Ovary (tissue), 9 donors: ENCODE measurements around the gene MROH2A. TPM values are rescaled to one million over a fixed set of nuclear protein-coding genes. Genes with fewer than 3 reads are reported as not detected.

Source experiments
- DNase-seq, 5 donors: peaks; one replicate each; pipeline ENCODE4 v3.0.0-alpha.2; 2019 to 2020
- H3K27ac ChIP-seq, 2 donors: fragments of 200-600 bp; one replicate each; pipeline versions ENCODE4 v1.5.1 to v1.8.0; 2019 to 2022
- H3K27me3 ChIP-seq: fragments of 200-600 bp; one replicate; pipeline ENCODE4 v1.8.0; 2022
- H3K36me3 ChIP-seq: fragments of 200-600 bp; sonication (generic); one replicate; pipeline ENCODE4 v1.5.1; 2019
- H3K4me1 ChIP-seq: one replicate; pipeline ENCODE4 v1.8.1; 2013; ENCODE audit warnings: mild to moderate bottlenecking, moderate library complexity; ENCODE audit not compliant: insufficient read depth
- H3K4me3 ChIP-seq: fragments of 200-600 bp; sonication (generic); one replicate; pipeline ENCODE4 v1.5.1; 2017
- H3K9me3 ChIP-seq, 2 donors: fragments of 200-600 bp in 1 of 2; sonication (generic) in 1 of 2; one replicate each; pipeline versions ENCODE4 v1.5.1 to v1.8.1; 2013 to 2019; ENCODE audit warnings: mild to moderate bottlenecking in 1 of 2, moderate library complexity in 1 of 2
- EP300 ChIP-seq: sonication (generic); formaldehyde crosslinking; IDR thresholded peaks from one replicate; pipeline ENCODE4 v1.6.1; 2017; ENCODE audit warnings: antibody characterized with exemption
- POLR2A ChIP-seq: fragments of 450-650 bp; IDR thresholded peaks from one replicate; pipeline ENCODE4 v1.6.1; 2017; ENCODE audit warnings: antibody characterized with exemption, mild to moderate bottlenecking, moderate library complexity
- WGBS, 3 donors: extraction: QIAGEN DNeasy Blood & Tissue Kit in 1 of 3; methylation state at CpG; one replicate each; pipeline versions ENCODE4 v1.1.5 to v1.1.7; 2013 to 2017; 5-methylcytosine and 5-hydroxymethylcytosine counted together
- intact Hi-C, 4 donors: fragments of 100-400 bp; cut with DNase I; formaldehyde crosslinking; loops; one replicate each; pipeline versions ENCODE4 v1.11.0 to v1.15.1; 2022 to 2023
- polyA plus RNA-seq, 2 donors: library from polyadenylated mRNA; stranded (reverse); fragments of 200-250 nt in 1 of 2; fragments of 350-450 nt in 1 of 2; fragmentation: Illumina TruSeq in 1 of 2; extraction: RNeasy Lipid Tissue Mini Kit (QIAGEN cat#74804) in 1 of 2; gene quantifications; one replicate each; pipeline ENCODE4 v1.2.3, GENCODE V29; 2013 to 2014
- total RNA-seq, 7 donors: library from RNA; depleted of rRNA in 2 of 7; stranded (reverse); fragments of >200 nt in 2 of 7; fragmentation: NEBNext Ultra II Directional in 3 of 7; extraction: Animal tissue kit (Norgen Biotek cat#: 25700) in 3 of 7; gene quantifications; one replicate each; pipeline versions ENCODE4 v1.1.0 to v1.2.4, GENCODE V29; 2016 to 2023
- TF ChIP-seq, protein P1 (sequence below), 3 donors: fragments of 450-650 bp in 2 of 3; fragments of 200-600 bp in 1 of 3; IDR thresholded peaks; one replicate each; pipeline versions ENCODE4 v1.5.1 to v1.8.0; 2016 to 2022; ENCODE audit warnings: antibody characterized with exemption in 3 of 3, mild to moderate bottlenecking in 1 of 3
- donor health status: DM: no; HTN: no; CAD: no; lungs with moderate emphysema.
- donor health status: DM: no; HTN: no; CAD: no.
- donor health status: Bipolar disorder and iron deficiency.
- donor health status: DM: yes; HTN: yes; CAD: no.
- donor health status: DM: no; HTN: no; CAD: no.
- donor health status: DM: yes; HTN: yes; CAD: no.

The MROH2A gene
- total and polyA plus RNA-seq, 9 donors: not detected

DNA sequence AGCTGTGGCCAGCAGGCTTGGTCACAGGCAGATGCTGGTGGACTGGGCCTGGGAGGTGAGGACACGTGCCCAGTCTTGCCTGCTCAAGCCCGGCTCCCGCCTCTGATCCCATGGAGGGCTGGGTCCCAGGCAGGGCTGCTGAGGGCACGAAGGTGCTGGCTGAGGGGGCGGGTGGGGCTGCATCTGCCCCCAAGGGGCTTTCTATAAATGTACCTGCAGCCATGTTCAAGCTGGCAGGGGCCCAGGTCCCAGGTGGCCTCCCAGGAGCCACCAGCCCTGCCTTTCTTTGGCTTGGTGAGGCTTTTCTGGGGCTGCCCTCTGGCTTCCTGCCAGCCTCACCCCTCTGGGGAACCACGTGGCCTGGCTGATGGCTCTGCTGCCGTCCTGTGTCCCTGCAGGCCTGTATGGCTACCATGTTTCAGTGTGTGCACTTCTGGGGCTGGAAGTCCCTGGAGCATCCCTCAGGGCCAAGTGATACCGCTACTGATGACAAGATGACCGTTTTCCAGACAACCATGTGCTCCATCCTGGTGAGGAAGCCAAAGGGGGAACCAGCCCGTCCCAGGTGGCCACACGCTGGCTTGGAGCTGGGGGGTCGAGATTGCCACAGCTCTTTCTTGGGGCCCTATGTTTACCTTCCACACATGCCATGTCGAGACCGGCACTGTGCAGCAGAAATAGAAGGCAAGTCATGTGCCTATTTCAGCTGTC lies 53.0 kb downstream of the MROH2A start:
- no peak overlapping the region for H3K4me3 ChIP-seq
- TF ChIP-seq EP300: no peak
- TF ChIP-seq, protein P1, sequence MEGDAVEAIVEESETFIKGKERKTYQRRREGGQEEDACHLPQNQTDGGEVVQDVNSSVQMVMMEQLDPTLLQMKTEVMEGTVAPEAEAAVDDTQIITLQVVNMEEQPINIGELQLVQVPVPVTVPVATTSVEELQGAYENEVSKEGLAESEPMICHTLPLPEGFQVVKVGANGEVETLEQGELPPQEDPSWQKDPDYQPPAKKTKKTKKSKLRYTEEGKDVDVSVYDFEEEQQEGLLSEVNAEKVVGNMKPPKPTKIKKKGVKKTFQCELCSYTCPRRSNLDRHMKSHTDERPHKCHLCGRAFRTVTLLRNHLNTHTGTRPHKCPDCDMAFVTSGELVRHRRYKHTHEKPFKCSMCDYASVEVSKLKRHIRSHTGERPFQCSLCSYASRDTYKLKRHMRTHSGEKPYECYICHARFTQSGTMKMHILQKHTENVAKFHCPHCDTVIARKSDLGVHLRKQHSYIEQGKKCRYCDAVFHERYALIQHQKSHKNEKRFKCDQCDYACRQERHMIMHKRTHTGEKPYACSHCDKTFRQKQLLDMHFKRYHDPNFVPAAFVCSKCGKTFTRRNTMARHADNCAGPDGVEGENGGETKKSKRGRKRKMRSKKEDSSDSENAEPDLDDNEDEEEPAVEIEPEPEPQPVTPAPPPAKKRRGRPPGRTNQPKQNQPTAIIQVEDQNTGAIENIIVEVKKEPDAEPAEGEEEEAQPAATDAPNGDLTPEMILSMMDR (IDR thresholded peaks at IDR 0.05): no peak
- no peak for TF ChIP-seq POLR2A
- H3K27ac ChIP-seq: no peak overlapping the region
- intact Hi-C loops: no loop called here
- DNase-seq: no peak
- H3K27me3 ChIP-seq: no peaks in the 10 kb centered on the region
- H3K4me1 ChIP-seq: no peaks in the 10 kb centered on the region
- 84 to 88% (median 85%) methylated on average over 14 of the region's 14 CpGs for WGBS, 3 donors
- no peaks in the 10 kb centered on the region for H3K36me3 ChIP-seq
- no peaks in the 10 kb centered on the region for H3K9me3 ChIP-seq

DNA sequence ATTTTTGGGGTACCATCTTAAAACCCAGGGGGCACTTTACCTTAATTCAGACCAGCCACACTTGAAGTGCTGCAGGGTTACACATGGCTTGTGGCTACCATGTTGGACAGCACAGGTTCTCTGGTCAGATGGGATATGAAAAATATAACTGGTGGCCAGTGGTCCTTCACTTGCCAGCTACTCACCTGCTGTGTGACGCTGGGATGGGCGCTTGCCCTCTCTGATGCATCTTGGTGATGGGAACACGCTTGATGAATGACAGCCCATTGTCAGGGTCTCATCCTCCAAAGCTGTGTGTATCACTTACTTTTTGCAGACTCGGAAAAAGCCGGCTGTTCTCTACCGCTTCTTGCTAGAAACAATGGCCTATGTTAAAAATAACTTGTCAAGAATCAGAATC lies 53.7 kb downstream of the MROH2A start:
- TF ChIP-seq, protein P1 (IDR thresholded peaks at IDR 0.05): no peak
- TF ChIP-seq POLR2A (no peak), EP300 (no peak)
- H3K4me3 ChIP-seq: no peak overlapping the region
- no peaks in the 10 kb centered on the region for H3K4me1 ChIP-seq
- no peaks in the 10 kb centered on the region for H3K27me3 ChIP-seq
- WGBS, 3 donors: 81 to 98% (median 95%) methylated on average over 6 of the region's 6 CpGs
- intact Hi-C loops: no loop called here
- DNase-seq: no peak
- no peaks in the 10 kb centered on the region for H3K9me3 ChIP-seq
- H3K27ac ChIP-seq: no peak overlapping the region
- H3K36me3 ChIP-seq: no peaks in the 10 kb centered on the region

DNA sequence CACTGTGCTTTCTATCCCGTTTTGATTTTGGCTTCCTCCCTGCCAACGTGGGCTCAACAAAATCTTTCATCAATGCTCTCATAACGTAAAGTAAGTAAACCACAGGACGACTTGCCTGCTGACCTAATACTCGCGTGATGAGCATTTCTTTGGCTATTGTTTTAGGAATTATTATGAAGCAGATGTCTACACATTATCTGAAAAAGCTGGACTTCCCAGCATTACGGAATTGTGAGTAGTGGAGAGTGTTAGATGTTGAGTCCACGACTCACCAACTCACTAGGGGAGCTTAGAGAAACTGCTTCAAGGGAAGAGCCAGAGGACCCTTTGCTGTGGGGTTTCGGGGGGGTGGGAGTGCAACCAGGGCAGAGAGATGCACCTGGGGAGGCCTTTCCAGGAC lies 54.3 kb downstream of the MROH2A start:
- Histone ChIP-seq H3K4me3 (no peak overlapping the region), H3K9me3 (no peaks in the 10 kb centered on the region), H3K36me3 (no peaks in the 10 kb centered on the region), H3K4me1 (no peaks in the 10 kb centered on the region), H3K27me3 (no peaks in the 10 kb centered on the region), H3K27ac (no peak overlapping the region)
- WGBS, 3 donors: 55 to 70% (median 61%) methylated on average over 9 of the region's 9 CpGs
- no peak for DNase-seq
- TF ChIP-seq EP300 (no peak), POLR2A (no peak)
- TF ChIP-seq, protein P1 (IDR thresholded peaks at IDR 0.05): no peak
- intact Hi-C loops: no loop called here

DNA sequence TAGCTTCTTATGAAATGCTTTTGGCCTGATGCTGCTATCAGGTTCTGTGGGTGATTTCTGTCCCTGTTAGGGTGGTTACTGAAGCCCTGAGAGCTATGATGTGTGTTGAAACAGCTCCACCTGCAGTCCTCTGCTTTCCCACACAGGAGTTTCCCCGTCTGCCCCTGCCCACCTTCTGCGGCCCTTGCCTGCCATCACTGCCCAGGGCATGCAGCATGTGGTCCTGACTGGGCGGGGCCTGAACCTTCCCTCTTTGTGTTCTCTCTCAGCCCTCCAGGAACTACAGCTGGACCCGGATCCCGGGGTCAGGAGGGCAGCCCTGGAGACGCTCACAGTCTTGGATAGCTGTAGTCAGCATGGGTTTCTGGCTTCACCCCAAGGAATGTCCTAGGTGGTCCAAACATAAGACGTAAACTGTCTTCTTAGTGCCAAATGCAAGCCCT lies 54.8 kb downstream of the MROH2A start:
- no peaks in the 10 kb centered on the region for H3K27me3 ChIP-seq
- no peaks in the 10 kb centered on the region for H3K4me1 ChIP-seq
- H3K27ac ChIP-seq: no peak overlapping the region
- intact Hi-C loops: no loop called here
- peak in 1 of 5 donors; percentile 44 for DNase-seq
- H3K36me3 ChIP-seq: no peaks in the 10 kb centered on the region
- 20 to 32% (median 22%) methylated on average over 7 of the region's 7 CpGs for WGBS, 3 donors
- no peaks in the 10 kb centered on the region for H3K9me3 ChIP-seq
- no peak overlapping the region for H3K4me3 ChIP-seq
- TF ChIP-seq EP300 (no peak), POLR2A (no peak)
- TF ChIP-seq, protein P1 (IDR thresholded peaks at IDR 0.05): no peak
